Left lobe of liver (tissue), 2 donors: ENCODE measurements around the gene PPP1R14C. TPM values are rescaled to one million over a fixed set of nuclear protein-coding genes. Genes with fewer than 3 reads are reported as not detected.
A peak's percentile ranks its signal among the peaks of the same experiment; 100 is the strongest.

Experiments used
- ATAC-seq: fragments of 200-7000 bp; cut with Tn5 transposase; one replicate; pipeline ENCODE4 v1.9.1; 2020; ENCODE audit warnings: mild to moderate bottlenecking, moderate library complexity
- DNase-seq: peaks from one replicate; pipeline ENCODE4 v3.0.0-alpha.2; 2020; ENCODE audit warnings: low spot score
- total RNA-seq: library from RNA; stranded (reverse); gene quantifications from one replicate; pipeline ENCODE4 v1.2.1, GENCODE V29; 2021
- donor health status: DM: no; HTN: no; CAD: no; lungs with moderate emphysema.
- donor health status: DM: no; HTN: yes; CAD: no.

The PPP1R14C gene
- total RNA-seq, result 0.08 TPM

- DNase-seq (no peak), ATAC-seq (peak; percentile 64)
Observed at GRCh38 chr6:150142670-150143515, at the start of gene PPP1R14C. TSS of gene PPP1R14C (plus strand) at chr6:150143044. CDS start at chr6:150143193, 149 bp downstream.

GRCh38 chr6:150093397-150093796 is 49.4 kb upstream of the PPP1R14C start:
- DNase-seq (no peak), ATAC-seq (no peak)

- ATAC-seq (no peak), DNase-seq (no peak)
Observed at GRCh38 chr6:150098155-150098554, 44.7 kb upstream of the PPP1R14C start.

GRCh38 chr6:150099546-150099945 is 43.3 kb upstream of the PPP1R14C start:
- ATAC-seq, result no peak
- DNase-seq, result peak; percentile 12

- ATAC-seq (no peak), DNase-seq (no peak)
Observed at GRCh38 chr6:150099953-150100352, 42.9 kb upstream of the PPP1R14C start.

- no peak for DNase-seq
- no peak for ATAC-seq
Observed at GRCh38 chr6:150100745-150101144, 42.1 kb upstream of the PPP1R14C start.

GRCh38 chr6:150102750-150103270 is 40.0 kb upstream of the PPP1R14C start:
- DNase-seq (no peak), ATAC-seq (no peak)

GRCh38 chr6:150112233-150112632 is 30.6 kb upstream of the PPP1R14C start:
- no peak for ATAC-seq
- no peak for DNase-seq

GRCh38 chr6:150115769-150116168 is 27.1 kb upstream of the PPP1R14C start:
- ATAC-seq (no peak), DNase-seq (no peak)

- ATAC-seq (no peak), DNase-seq (no peak)
Observed at GRCh38 chr6:150116200-150116800, 26.5 kb upstream of the PPP1R14C start.

GRCh38 chr6:150118203-150118602 is 24.6 kb upstream of the PPP1R14C start:
- DNase-seq, result no peak
- ATAC-seq, result no peak

- no peak for DNase-seq
- peak; percentile 55 for ATAC-seq
Observed at GRCh38 chr6:150118627-150119026, 24.2 kb upstream of the PPP1R14C start.

- no peak for DNase-seq
- ATAC-seq, result no peak
Observed at GRCh38 chr6:150119173-150119572, 23.7 kb upstream of the PPP1R14C start.

GRCh38 chr6:150123645-150124044 is 19.2 kb upstream of the PPP1R14C start:
- DNase-seq (no peak), ATAC-seq (no peak)

- DNase-seq, result no peak
- ATAC-seq, result no peak
Observed at GRCh38 chr6:150124235-150124634, 18.6 kb upstream of the PPP1R14C start.

- DNase-seq, result no peak
- ATAC-seq, result no peak
Observed at GRCh38 chr6:150126641-150127291, 16.1 kb upstream of the PPP1R14C start.

GRCh38 chr6:150128425-150128824 is 14.4 kb upstream of the PPP1R14C start:
- ATAC-seq (no peak), DNase-seq (no peak)

- ATAC-seq (no peak), DNase-seq (no peak)
Observed at GRCh38 chr6:150129616-150130505, 13.0 kb upstream of the PPP1R14C start.

- no peak for DNase-seq
- ATAC-seq, result no peak
Observed at GRCh38 chr6:150133686-150134085, 9.2 kb upstream of the PPP1R14C start.

- DNase-seq (no peak), ATAC-seq (no peak)
Observed at GRCh38 chr6:150134280-150134920, 8.4 kb upstream of the PPP1R14C start.
